B cell (primary cell): ENCODE data around the gene ZNF586. TPM values are rescaled to one million over a fixed set of nuclear protein-coding genes. Genes with fewer than 3 reads are reported as not detected.
"Not testable (repeated sequence)": the region's sequence is repeated elsewhere in the genome, so short reads cannot be mapped to it uniquely, and the experiment has no call there.

Experiments used
- ATAC-seq: fragments of 200-7000 bp; cut with Tn5 transposase; one replicate; pipeline ENCODE4 v1.10.0; 2021; ENCODE audit warnings: low read depth, mild to moderate bottlenecking, moderate number of reproducible peaks, moderate library complexity
- CTCF ChIA-PET: fragments of 350-600 bp; sonication (Branson Sonifier 250); formaldehyde crosslinking; loops from one replicate; lab custom pipeline; 2021; ENCODE audit warnings: antibody characterized with exemption, inconsistent platforms; lab: Charles Lee
- POLR2A ChIA-PET: fragments of 350-600 bp; sonication (Branson Sonifier 250); formaldehyde crosslinking; loops from one replicate; lab custom pipeline; 2021; ENCODE audit warnings: antibody characterized with exemption; lab: Charles Lee
- DNase-seq: peaks from one replicate; pipeline ENCODE4 v3.0.0; 2013
- H2AFZ ChIP-seq: 2 replicates; pipeline ENCODE4 v1.6.1; 2012; ENCODE audit warnings: mild to moderate bottlenecking, low read depth, low read length; ENCODE audit not compliant: insufficient read depth, poor library complexity, severe bottlenecking
- H3K27ac ChIP-seq, 2 donors: 1 replicate in 1 of 2; 2 replicates in 1 of 2; pipeline ENCODE4 v1.5.1; 2012 to 2013; ENCODE audit warnings: low read length in 2 of 2, mild to moderate bottlenecking in 2 of 2, moderate library complexity in 1 of 2
- H3K27me3 ChIP-seq, 4 experiments: fragments of 200-600 bp in 1 of 4; sonication (generic) in 1 of 4; replicated peaks in 1 of 4; 1 replicate in 2 of 4; 2 replicates in 2 of 4; pipeline versions ENCODE4 v1.6.1 to v1.7.0; 2013 to 2016; ENCODE audit warnings: low read length in 3 of 4, mild to moderate bottlenecking in 2 of 4, mixed read lengths in 1 of 4, moderate library complexity in 1 of 4; ENCODE audit not compliant: insufficient read depth in 4 of 4, control insufficient read depth in 3 of 4; ENCODE audit errors: control extremely low read depth in 1 of 4
- H3K36me3 ChIP-seq, 2 experiments: replicated peaks in 1 of 2; 1 replicate in 1 of 2; 2 replicates in 1 of 2; pipeline versions ENCODE4 v1.6.1 to v1.7.1; 2013; ENCODE audit warnings: low read length in 1 of 2; ENCODE audit not compliant: insufficient read depth in 2 of 2, control insufficient read depth in 1 of 2; ENCODE audit errors: control extremely low read depth in 1 of 2, extremely low read depth in 1 of 2
- H3K4me1 ChIP-seq, 2 donors: fragments of 200-600 bp in 1 of 2; sonication (generic) in 1 of 2; 1 replicate in 1 of 2; 2 replicates in 1 of 2; pipeline versions ENCODE4 v1.5.1 to v1.6.1; 2013 to 2017; ENCODE audit warnings: low read length in 2 of 2; ENCODE audit not compliant: control insufficient read depth in 2 of 2, insufficient read depth in 2 of 2
- H3K4me2 ChIP-seq: replicated peaks from 2 replicates; pipeline ENCODE3; 2012; ENCODE audit warnings: mild to moderate bottlenecking, low read depth, low read length; ENCODE audit not compliant: poor library complexity, severe bottlenecking
- H3K4me3 ChIP-seq, 5 experiments: fragments of 200-600 bp in 1 of 5; sonication (generic) in 1 of 5; 1 replicate in 3 of 5; 2 replicates in 2 of 5; pipeline versions ENCODE4 v1.5.1 to v1.7.0; 2011 to 2016; ENCODE audit warnings: low read length in 4 of 5, mild to moderate bottlenecking in 4 of 5, low read depth in 2 of 5, control low read depth in 1 of 5, moderate library complexity in 1 of 5; ENCODE audit not compliant: insufficient read depth in 1 of 5; ENCODE audit errors: control extremely low read depth in 1 of 5, extremely low read depth in 1 of 5
- H3K79me2 ChIP-seq: fragments of 200-600 bp; sonication (generic); one replicate; pipeline ENCODE4 v1.6.0; 2016; ENCODE audit warnings: low read length; ENCODE audit not compliant: control insufficient read depth, insufficient read depth
- H3K9ac ChIP-seq: fragments of 200-600 bp; sonication (generic); 2 replicates; pipeline ENCODE4 v1.6.1; 2017; ENCODE audit warnings: mild to moderate bottlenecking, low read length, moderate library complexity
- H3K9me3 ChIP-seq, 3 donors: one replicate each; pipeline versions ENCODE4 v1.6.1 to v1.7.1; 2013; ENCODE audit warnings: low read length in 2 of 3; ENCODE audit not compliant: control insufficient read depth in 2 of 3, insufficient read depth in 1 of 3; ENCODE audit errors: control extremely low read depth in 1 of 3
- H4K20me1 ChIP-seq: 2 replicates; pipeline ENCODE4 v1.6.0; 2012; ENCODE audit warnings: mild to moderate bottlenecking, low read length; ENCODE audit not compliant: insufficient read depth, control insufficient read depth, poor library complexity, severe bottlenecking
- H3K27ac Mint-ChIP-seq: one replicate; pipeline ENCODE4 v1.8.0; 2021; ENCODE audit warnings: mixed read lengths
- H3K27me3 Mint-ChIP-seq: one replicate; pipeline ENCODE4 v1.8.0; 2021; ENCODE audit warnings: mixed read lengths
- H3K4me1 Mint-ChIP-seq: one replicate; pipeline ENCODE4 v1.8.0; 2021; ENCODE audit warnings: mixed read lengths
- H3K4me3 Mint-ChIP-seq: one replicate; pipeline ENCODE4 v1.8.0; 2021; ENCODE audit warnings: mixed read lengths
- H3K9me3 Mint-ChIP-seq: one replicate; pipeline ENCODE4 v1.8.0; 2022; ENCODE audit warnings: mixed read lengths; ENCODE audit not compliant: insufficient read depth
- EZH2 ChIP-seq: IDR thresholded peaks from 2 replicates; pipeline ENCODE4 v1.6.1; 2012; ENCODE audit warnings: borderline replicate concordance, low read depth, mild to moderate bottlenecking, moderate library complexity, low read length; ENCODE audit not compliant: insufficient read depth, poor library complexity, severe bottlenecking
- WGBS: methylation state at CpG from one replicate; pipeline ENCODE4 v1.1.5; 2013; ENCODE audit warnings: missing lambda C conversion rate; ENCODE audit not compliant: insufficient coverage; 5-methylcytosine and 5-hydroxymethylcytosine counted together
- intact Hi-C: fragments of 100-400 bp; cut with micrococcal nuclease; formaldehyde crosslinking; loops from one replicate; pipeline ENCODE4 v1.10.0; 2022
- polyA plus RNA-seq: library from polyadenylated mRNA; depleted of rRNA; stranded (reverse); fragments of >200 nt; gene quantifications from 2 replicates; pipeline ENCODE4 v1.2.3, GENCODE V29; 2012
- total RNA-seq, 2 donors: library from RNA; stranded (reverse); fragments of 120-200 nt in 1 of 2; gene quantifications; 1 replicate in 1 of 2; 2 replicates in 1 of 2; pipeline versions ENCODE4 v1.2.3 to v1.2.4, GENCODE V29; 2013 to 2022
- TF ChIP-seq, protein P1 (sequence below): fragments of 200-600 bp; IDR thresholded peaks from one replicate; pipeline ENCODE4 v1.8.0; 2022; ENCODE audit warnings: antibody characterized with exemption, mild to moderate bottlenecking

The ZNF586 gene
- total and polyA plus RNA-seq, 2 donors (not counting 1 experiment from before 2014, with no cell fraction given), result 18.0 to 48.0 TPM

DNA sequence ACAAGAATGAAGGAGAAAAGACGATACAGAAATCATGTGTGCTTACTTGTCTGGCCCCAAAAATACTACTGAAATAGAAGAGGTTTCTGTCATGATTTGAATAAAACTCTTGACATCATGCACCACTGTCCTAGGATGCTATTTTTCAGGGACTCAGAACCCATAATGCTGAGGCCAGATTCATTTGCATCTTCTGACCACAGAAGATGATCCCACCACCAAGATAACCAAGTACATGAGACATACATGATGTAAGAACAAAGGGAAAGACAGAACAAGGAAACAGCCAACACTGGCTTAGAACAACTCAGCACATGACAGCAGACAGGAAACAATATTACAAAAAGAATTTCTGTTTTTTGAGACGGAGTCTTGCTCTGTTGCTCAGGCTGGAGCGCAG is 42.8 kb downstream of the ZNF586 start:
- ChIA-PET CTCF (no interaction called here), POLR2A (interaction anchor here (1.0 kb wide), 1 partner anchor 37 kb away, joined by 3 read pairs; the partner anchor contains the start of gene ZNF587)
- intact Hi-C loops, result loop anchor here (10.0 kb wide), 2 partner anchors 177 to 377 kb away; partner anchors contain the start of genes ZNF211 and ZNF749
- Mint-ChIP-seq H3K27me3 (no peaks in the 10 kb centered on the region), H3K9me3 (no peaks in the 10 kb centered on the region), H3K4me1 (peaks cover 39% of the 10 kb centered on the region), H3K27ac (no peak overlapping the region), H3K4me3 (peak overlapping the region; percentile 44)
- Histone ChIP-seq H3K36me3 (peaks cover 9 to 26% of the 10 kb centered on the region in 2 experiments), H3K9me3 (no peaks in the 10 kb centered on the region), H3K27me3 (no peaks in the 10 kb centered on the region), H4K20me1 (no peaks in the 10 kb centered on the region), H3K9ac (no peak overlapping the region), H3K27ac (peak overlapping the region in 1 of 2 donors; percentile 35), H2AFZ (no peak overlapping the region), H3K4me2 (no peak overlapping the region), H3K79me2 (peaks cover 56% of the 10 kb centered on the region), H3K4me1 (peaks cover 12 to 26% of the 10 kb centered on the region in 2 donors), H3K4me3 (no peak overlapping the region)
- no peak for TF ChIP-seq EZH2
- TF ChIP-seq, protein P1, sequence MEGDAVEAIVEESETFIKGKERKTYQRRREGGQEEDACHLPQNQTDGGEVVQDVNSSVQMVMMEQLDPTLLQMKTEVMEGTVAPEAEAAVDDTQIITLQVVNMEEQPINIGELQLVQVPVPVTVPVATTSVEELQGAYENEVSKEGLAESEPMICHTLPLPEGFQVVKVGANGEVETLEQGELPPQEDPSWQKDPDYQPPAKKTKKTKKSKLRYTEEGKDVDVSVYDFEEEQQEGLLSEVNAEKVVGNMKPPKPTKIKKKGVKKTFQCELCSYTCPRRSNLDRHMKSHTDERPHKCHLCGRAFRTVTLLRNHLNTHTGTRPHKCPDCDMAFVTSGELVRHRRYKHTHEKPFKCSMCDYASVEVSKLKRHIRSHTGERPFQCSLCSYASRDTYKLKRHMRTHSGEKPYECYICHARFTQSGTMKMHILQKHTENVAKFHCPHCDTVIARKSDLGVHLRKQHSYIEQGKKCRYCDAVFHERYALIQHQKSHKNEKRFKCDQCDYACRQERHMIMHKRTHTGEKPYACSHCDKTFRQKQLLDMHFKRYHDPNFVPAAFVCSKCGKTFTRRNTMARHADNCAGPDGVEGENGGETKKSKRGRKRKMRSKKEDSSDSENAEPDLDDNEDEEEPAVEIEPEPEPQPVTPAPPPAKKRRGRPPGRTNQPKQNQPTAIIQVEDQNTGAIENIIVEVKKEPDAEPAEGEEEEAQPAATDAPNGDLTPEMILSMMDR, result no peak
- DNase-seq (peak; percentile 31), ATAC-seq (no peak)
- whole genome bisulfite sequencing, result 45% methylated on average over 2 of the region's 3 CpGs

DNA sequence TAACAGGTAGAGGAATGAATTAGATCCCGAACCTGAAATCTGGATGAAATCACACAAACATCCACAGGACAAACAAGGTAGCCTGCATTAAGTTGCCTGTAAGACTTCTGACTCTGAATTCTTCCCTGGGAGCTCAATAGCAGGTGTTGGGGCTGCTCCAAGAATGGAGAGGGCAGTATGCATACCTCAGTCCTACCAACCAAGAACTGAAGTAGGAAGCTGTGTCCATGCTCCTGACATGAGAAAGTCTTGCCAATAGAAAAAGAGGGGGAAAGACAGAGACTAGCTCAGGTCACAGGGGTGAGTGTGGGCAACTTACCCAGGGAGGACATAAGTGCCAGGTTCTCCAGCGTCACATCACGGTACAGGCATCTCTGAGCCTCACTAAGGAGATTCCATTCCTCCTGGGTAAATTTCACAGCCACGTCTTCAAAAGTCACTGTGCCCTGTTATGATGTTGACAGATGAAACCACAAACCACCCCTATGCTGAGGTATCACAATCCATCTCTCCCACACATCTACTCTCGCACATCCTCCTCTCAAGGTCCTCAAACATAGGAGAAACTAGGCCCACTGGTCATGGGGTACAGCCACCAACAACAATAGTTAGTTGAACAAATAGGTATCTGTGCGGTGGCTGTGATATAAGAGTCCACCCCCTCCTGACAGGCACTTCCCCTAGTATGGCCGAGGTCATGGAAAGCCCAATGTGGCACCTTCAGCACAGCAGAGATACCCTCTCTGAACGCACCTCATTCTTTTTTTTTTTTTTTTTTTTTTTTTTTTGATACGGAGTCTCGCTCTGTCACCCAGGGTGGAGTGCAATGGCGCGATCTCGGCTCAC is 43.7 kb downstream of the ZNF586 start:
- H3K9ac ChIP-seq, DNase-seq, H3K9me3 ChIP-seq, H3K27me3 ChIP-seq, H4K20me1 ChIP-seq, H3K27ac Mint-ChIP-seq, ATAC-seq, H3K27me3 Mint-ChIP-seq, H3K27ac ChIP-seq, POLR2A ChIA-PET, H3K9me3 Mint-ChIP-seq, CTCF ChIA-PET, H2AFZ ChIP-seq: not testable (repeated sequence)
- Histone ChIP-seq H3K36me3 (peaks cover 5 to 19% of the 10 kb centered on the region in 2 experiments), H3K4me1 (peaks cover 12 to 26% of the 10 kb centered on the region in 2 donors), H3K79me2 (peaks cover 62% of the 10 kb centered on the region), H3K4me3 (peak overlapping the region in 1 of 5 experiments; percentile 87), H3K4me2 (peak overlapping the region; percentile 91)
- Mint-ChIP-seq H3K4me3 (peak overlapping the region; percentile 77), H3K4me1 (peaks cover 39% of the 10 kb centered on the region)
- intact Hi-C loops, result loop anchor here (10.0 kb wide), 2 partner anchors 178 to 378 kb away; partner anchors contain the start of genes ZNF211 and ZNF749
- WGBS, result 100% methylated on average over 6 of the region's 13 CpGs
